NT2/D1 (cell line): ENCODE data around the gene INS.

ENCODE experiments used
- DNase-seq: peaks from one replicate; pipeline ENCODE4 v3.0.0-alpha.2; 2011; ENCODE audit warnings: low read depth, low spot score
- H3K27me3 ChIP-seq: 2 replicates; pipeline ENCODE4 v1.6.0; 2011; ENCODE audit warnings: mild to moderate bottlenecking; ENCODE audit not compliant: insufficient read length, insufficient read depth
- H3K36me3 ChIP-seq: 2 replicates; pipeline ENCODE4 v1.6.1; 2011; ENCODE audit warnings: mild to moderate bottlenecking, low read length, mixed read lengths; ENCODE audit not compliant: insufficient read depth, insufficient read length
- H3K4me1 ChIP-seq: 2 replicates; pipeline ENCODE4 v1.5.1; 2011; ENCODE audit not compliant: insufficient read depth, insufficient read length
- H3K4me3 ChIP-seq: 2 replicates; pipeline ENCODE4 v1.5.1; 2011; ENCODE audit warnings: low read depth; ENCODE audit not compliant: insufficient read length
- H3K9ac ChIP-seq: 2 replicates; pipeline ENCODE4 v1.6.0; 2011; ENCODE audit warnings: low read depth; ENCODE audit not compliant: insufficient read length
- H3K9me3 ChIP-seq: 2 replicates; pipeline ENCODE4 v1.5.1; 2011; ENCODE audit warnings: mild to moderate bottlenecking, low read length; ENCODE audit not compliant: insufficient read depth
- SUZ12 ChIP-seq: IDR thresholded peaks from 2 replicates; pipeline ENCODE4 v1.6.1; 2011; ENCODE audit not compliant: insufficient read length, insufficient read depth; ENCODE audit errors: extremely low read depth
- YY1 ChIP-seq: IDR thresholded peaks from 2 replicates; pipeline ENCODE4 v1.6.1; 2011; ENCODE audit not compliant: insufficient read length, insufficient read depth
- ZNF274 ChIP-seq: IDR thresholded peaks from 2 replicates; pipeline ENCODE4 v1.6.1; 2011; ENCODE audit warnings: mild to moderate bottlenecking, low read depth, low read length

Gene INS

DNA sequence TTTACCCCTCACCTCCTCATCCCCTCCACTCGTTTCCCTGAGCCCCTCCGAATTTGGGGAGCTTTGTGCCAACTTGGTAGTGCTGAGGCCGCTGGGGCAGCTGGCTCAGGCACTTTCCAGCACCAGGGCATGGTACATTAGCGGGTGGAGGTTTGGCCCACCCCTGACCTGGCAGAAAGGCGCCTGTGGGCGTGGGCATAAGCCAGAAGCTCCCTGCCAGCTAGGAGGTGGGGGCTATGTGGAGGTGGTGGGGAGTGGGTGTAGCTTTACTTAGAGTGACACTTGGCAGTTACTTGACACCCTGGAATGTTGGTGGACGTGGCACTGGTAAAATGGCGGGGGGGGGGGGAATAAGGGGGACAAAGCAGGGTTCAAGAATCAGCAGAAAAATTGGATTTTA is 11.5 kb downstream of the INS start:
- no peak for DNase-seq
- H3K9me3 ChIP-seq = no peaks in the 10 kb centered on the region
- H3K27me3 ChIP-seq = peaks cover 56% of the 10 kb centered on the region
- TF ChIP-seq SUZ12 (no peak), ZNF274 (no peak), YY1 (no peak)
- peaks cover 30% of the 10 kb centered on the region for H3K4me1 ChIP-seq
- H3K4me3 ChIP-seq = no peak overlapping the region
- no peaks in the 10 kb centered on the region for H3K36me3 ChIP-seq
- H3K9ac ChIP-seq = peak overlapping the region; percentile 12

DNA sequence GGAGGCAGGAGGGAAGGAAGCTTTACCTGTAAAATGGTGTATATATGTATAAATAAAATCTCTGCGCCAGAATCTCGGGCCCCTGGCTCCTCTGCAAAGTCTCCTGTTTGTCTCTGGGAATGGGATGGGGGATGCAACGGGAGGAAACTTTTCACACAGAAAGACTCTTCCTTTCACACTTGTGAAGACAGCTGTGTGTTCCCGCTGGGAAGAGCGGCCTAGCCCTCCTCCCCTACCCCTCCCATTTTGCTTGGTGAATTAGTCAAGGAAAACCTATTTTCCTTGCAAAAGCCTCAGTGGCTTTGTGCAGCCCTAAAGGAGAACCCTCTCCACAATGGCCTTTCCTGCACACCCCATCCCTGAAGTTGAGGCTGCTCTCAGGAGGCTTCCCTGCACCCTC is 12.4 kb downstream of the INS start:
- Histone ChIP-seq H3K36me3 (no peaks in the 10 kb centered on the region), H3K4me1 (peaks cover 30% of the 10 kb centered on the region), H3K27me3 (peaks cover 60% of the 10 kb centered on the region), H3K9ac (no peak overlapping the region), H3K9me3 (no peaks in the 10 kb centered on the region), H3K4me3 (no peak overlapping the region)
- TF ChIP-seq YY1 (no peak), SUZ12 (no peak), ZNF274 (no peak)
- DNase-seq = no peak

DNA sequence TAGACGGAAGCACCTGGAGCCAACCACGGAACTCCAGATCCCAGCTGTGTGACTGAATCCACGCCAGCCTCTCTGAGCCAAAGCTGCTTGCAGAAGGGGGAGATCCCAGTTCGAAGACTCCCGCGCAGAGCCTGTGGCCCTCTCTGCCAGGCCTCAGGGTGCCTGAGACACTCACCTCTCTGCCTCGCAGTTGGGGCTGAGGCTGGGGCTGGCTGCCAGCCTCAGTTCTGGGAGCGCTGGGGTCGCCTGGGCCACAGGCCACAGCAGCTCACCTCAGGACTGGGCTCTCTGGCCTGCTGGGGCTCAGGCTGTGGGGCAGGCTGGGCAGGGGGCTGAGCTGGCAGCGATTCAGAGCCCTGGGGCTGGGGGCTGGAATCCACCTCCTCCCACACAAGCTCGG is 13.6 kb downstream of the INS start:
- TF ChIP-seq SUZ12 (no peak), YY1 (no peak), ZNF274 (no peak)
- H3K4me1 ChIP-seq = peaks cover 32% of the 10 kb centered on the region
- H3K27me3 ChIP-seq = peaks cover 72% of the 10 kb centered on the region
- no peaks in the 10 kb centered on the region for H3K36me3 ChIP-seq
- H3K4me3 ChIP-seq = no peak overlapping the region
- no peak for DNase-seq
- no peaks in the 10 kb centered on the region for H3K9me3 ChIP-seq
- H3K9ac ChIP-seq = peak overlapping the region; percentile 12

DNA sequence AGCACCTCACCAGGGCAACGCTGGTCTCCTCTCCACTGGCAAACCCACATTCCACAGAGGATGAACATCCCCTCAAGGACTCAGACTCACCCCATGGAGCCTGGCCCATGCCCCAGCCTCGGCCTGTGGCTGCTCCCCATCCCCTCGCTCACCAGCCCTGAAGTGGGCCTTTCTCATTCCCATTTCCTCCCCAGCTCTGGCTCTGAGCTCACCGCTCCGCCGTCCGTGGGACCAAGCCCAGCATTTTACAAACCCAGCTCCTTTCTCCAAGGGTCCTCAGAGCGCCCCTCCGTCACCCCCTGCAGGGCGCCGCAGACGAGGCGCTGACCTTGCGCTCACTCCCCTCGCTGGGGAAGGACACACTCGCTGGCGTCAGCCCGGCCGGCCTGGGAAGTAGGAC is 15.0 kb downstream of the INS start:
- Histone ChIP-seq H3K9ac (no peak overlapping the region), H3K9me3 (no peaks in the 10 kb centered on the region), H3K4me3 (no peak overlapping the region), H3K27me3 (peaks cover 85% of the 10 kb centered on the region), H3K4me1 (peaks cover 30% of the 10 kb centered on the region), H3K36me3 (no peaks in the 10 kb centered on the region)
- TF ChIP-seq ZNF274 (no peak), SUZ12 (no peak), YY1 (no peak)
- no peak for DNase-seq

DNA sequence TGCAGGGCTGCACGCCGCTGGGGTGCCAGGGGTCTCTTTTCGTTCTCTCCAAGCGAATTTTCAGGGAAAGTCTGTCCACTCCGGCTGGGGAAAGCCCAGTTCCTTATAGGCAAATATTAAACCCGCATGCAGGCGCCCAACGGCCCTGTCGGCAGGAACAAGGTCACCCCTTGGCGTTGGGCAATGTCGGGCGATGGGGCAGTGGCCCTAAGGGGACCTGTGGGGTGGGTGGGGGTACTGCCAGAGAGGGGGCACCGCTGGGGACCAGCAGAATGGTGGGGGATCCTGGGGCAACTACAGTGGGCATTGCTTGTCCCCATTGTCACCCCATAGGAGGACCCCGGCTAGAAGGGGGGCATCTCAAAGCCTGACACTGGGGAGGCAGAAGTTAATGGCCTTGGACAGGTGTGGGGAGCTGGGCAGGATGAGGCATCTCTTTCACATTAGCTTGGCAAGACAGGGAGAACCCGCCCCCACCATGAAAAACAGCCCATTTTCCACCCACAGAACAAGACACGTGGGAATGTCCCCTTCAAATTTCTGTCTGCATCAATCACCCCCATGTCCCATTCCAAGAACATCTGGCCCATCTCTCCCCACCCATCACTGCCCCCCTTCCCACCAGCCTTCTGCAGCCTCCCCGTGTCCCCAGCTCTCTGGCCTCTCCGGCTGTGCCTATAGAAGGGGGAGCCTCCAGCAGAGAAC is 16.3 kb downstream of the INS start:
- no peak overlapping the region for H3K9ac ChIP-seq
- no peak overlapping the region for H3K4me3 ChIP-seq
- H3K36me3 ChIP-seq = no peaks in the 10 kb centered on the region
- H3K4me1 ChIP-seq = peaks cover 28% of the 10 kb centered on the region
- no peak for TF ChIP-seq SUZ12
- no peak for TF ChIP-seq YY1
- TF ChIP-seq ZNF274 = no peak
- peaks cover 99% of the 10 kb centered on the region for H3K27me3 ChIP-seq
- no peaks in the 10 kb centered on the region for H3K9me3 ChIP-seq
- DNase-seq = no peak

DNA sequence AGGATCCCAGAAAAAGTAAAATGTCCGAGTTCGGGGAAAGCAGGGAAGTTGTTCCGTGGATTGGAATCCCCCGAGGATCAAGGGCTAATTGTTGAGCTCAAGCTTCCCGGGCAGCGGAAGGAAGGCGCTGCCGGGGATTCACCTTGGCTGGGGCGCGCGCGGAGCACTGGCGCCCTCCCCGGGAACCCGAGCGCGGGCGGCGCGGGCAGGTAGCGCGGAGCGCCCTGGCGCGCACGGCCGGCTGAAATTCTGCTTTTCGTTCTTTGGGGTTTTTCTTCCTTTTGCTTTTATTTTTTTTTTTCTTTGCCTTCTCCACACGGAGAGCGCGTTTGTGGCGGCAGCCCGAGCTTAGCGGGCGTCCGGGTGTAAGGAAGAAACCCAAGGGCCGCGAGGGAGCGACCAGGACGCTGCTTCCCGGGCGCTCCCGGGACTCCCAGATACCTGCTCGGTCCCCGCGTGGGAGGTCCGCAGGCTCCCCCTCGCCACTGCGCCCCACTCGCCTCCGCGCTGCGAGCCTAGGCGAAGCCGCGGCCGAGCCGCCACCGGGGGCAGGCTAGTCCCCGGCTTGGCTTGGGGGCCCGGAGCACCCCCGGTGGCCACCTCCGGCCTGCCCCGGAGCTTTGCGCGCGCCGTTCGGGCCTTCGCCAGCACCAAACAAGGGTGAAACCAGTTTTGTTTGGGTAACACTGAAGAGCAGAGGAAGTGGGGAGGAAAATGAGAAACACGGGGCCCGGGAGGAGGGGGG is 17.0 kb downstream of the INS start:
- peaks cover 95% of the 10 kb centered on the region for H3K27me3 ChIP-seq
- H3K9me3 ChIP-seq = no peaks in the 10 kb centered on the region
- DNase-seq = no peak
- H3K36me3 ChIP-seq = no peaks in the 10 kb centered on the region
- H3K4me3 ChIP-seq = no peak overlapping the region
- TF ChIP-seq YY1 (no peak), SUZ12 (peak; percentile 95)
- H3K9ac ChIP-seq = no peak overlapping the region
- H3K4me1 ChIP-seq = peaks cover 23% of the 10 kb centered on the region

DNA sequence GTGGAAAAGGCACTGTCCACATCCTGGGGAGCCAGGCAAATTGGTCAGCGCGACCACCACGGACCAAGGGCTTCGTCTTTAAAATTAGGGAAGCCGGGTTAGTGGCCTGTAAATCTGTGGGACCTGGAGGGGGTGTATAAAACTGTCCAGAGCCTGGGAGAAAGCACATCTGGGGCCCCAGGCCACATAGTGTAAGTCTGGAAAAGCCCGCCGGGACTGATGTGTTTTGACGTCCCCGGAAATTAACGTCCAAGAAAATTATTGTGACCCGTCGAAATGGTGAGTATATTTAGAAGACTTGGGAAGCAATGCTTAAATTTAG is 17.6 kb downstream of the INS start:
- Histone ChIP-seq H3K36me3 (no peaks in the 10 kb centered on the region), H3K4me1 (peaks cover 23% of the 10 kb centered on the region), H3K9me3 (no peaks in the 10 kb centered on the region), H3K4me3 (no peak overlapping the region), H3K27me3 (peaks cover 89% of the 10 kb centered on the region), H3K9ac (no peak overlapping the region)
- no peak for DNase-seq
- TF ChIP-seq SUZ12 = no peak
- TF ChIP-seq YY1 = no peak
- TF ChIP-seq ZNF274 = no peak
